ENCODE measurements around the gene PRR20G. TPM values are rescaled to one million over a fixed set of nuclear protein-coding genes. Genes with fewer than 3 reads are reported as not detected.

Gene PRR20G
- total RNA-seq, 1 donor from 2014 or later, result not detected

DNA sequence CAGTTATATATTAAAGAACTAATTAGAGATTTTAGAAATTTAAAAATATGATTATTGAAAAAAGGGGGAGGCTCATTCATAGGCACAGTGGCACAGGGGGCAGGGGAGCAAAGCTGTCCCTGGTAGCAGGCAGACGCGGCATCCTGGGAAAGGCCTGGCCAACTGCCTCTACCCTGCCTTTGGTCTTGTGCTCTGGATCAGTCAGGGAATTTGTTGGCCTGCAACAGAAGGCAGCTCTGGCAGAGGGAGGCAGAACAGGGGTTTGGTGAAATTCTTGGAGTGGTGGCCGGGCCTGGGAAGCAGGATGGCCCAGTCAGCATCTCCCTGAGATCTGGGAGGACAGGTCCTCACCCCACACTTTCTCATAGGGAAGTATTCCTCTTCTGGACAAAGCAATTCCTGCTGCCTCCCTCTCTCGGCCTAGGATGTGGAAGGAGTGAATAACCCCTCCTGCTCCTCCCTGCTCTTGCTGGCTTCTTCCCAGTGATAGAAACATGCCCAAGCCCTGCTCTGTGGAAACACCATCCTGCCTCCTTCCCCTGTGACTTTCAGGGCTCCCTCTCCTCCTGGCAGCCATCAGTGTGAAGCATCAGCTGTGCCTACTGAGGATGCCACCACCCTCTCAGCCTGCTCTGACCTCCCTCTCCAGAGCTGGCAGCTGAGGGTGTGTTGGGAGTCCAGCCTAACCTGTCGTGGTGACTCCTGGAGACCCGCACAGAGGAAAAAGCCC, 26.9 kb downstream of the PRR20G start:
- no peaks in the 10 kb centered on the region for H3K27me3 ChIP-seq (ENCODE audit: insufficient read depth, low read length)

DNA sequence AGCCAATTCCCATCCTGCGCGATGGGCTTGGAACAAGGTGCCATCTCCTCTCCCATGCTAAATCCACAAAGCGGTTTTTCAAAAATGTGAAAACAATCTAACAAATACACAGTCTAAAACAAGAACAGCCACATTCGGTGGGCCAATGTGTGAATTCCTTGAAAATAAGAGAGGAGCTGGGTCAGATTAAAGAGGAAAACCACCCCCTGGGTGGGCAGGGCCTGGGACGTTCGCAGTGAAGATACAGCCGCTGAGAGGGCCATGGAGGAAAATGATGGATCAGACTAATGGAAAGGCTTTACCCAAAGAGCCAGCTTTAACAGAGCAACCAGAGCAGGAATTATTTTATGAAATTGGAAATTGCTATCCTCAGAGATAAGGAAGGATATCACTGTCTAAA, 27.4 kb downstream of the PRR20G start:
- no peak overlapping the region for H3K4me3 ChIP-seq (ENCODE audit: insufficient read depth, low read depth, low read length)
- H2AFZ ChIP-seq (ENCODE audit: low read depth, low read length), result no peak overlapping the region
- H3K4me1 ChIP-seq (ENCODE audit: insufficient read depth, low read length), result no peaks in the 10 kb centered on the region
- no peak overlapping the region for H3K9ac ChIP-seq (ENCODE audit: low read length)
- no peak overlapping the region for H3K27ac ChIP-seq (ENCODE audit: low read depth, low read length)
- FAIRE-seq (no peak), DNase-seq (ENCODE audit: low read depth) (no peak)
- H3K4me3 Mint-ChIP-seq (ENCODE audit: unreplicated experiment), result no peak overlapping the region
- no peak overlapping the region for H3K4me2 ChIP-seq (ENCODE audit: low read length)
- no peaks in the 10 kb centered on the region for H3K27me3 ChIP-seq (ENCODE audit: insufficient read depth, low read length)
- H3K36me3 Mint-ChIP-seq (ENCODE audit: low read depth, unreplicated experiment), result no peaks in the 10 kb centered on the region
- no peaks in the 10 kb centered on the region for H3K79me2 ChIP-seq (ENCODE audit: insufficient read depth, low read length)
- H3K9me3 ChIP-seq (ENCODE audit: insufficient read depth, low read depth, low read length), result no peaks in the 10 kb centered on the region
- peaks cover 59% of the 10 kb centered on the region for H3K27me3 Mint-ChIP-seq (ENCODE audit: low read depth, unreplicated experiment)
- no peaks in the 10 kb centered on the region for H4K20me1 ChIP-seq (ENCODE audit: insufficient read depth, low read length)
- H3K36me3 ChIP-seq (ENCODE audit: insufficient read depth, low read length), result no peaks in the 10 kb centered on the region
- H3K27ac Mint-ChIP-seq (ENCODE audit: unreplicated experiment), result no peak overlapping the region
- peaks cover 4% of the 10 kb centered on the region for H3K9me3 Mint-ChIP-seq (ENCODE audit: unreplicated experiment)
- H3K4me1 Mint-ChIP-seq (ENCODE audit: low read depth, unreplicated experiment), result peaks cover 2% of the 10 kb centered on the region
- TF ChIP-seq CTCF (IDR thresholded peaks at IDR 0.05; ENCODE audit: insufficient read depth, low read depth, low read length) (no peak), EZH2 (IDR thresholded peaks at IDR 0.05; ENCODE audit: insufficient read depth, low read length) (no peak)

More for the DNA sequence above, 26.9 kb downstream of the PRR20G start:
- DNase-seq (ENCODE audit: low read depth) (no peak), FAIRE-seq (no peak)
- TF ChIP-seq EZH2 (IDR thresholded peaks at IDR 0.05; ENCODE audit: insufficient read depth, low read length) (no peak), CTCF (IDR thresholded peaks at IDR 0.05; ENCODE audit: insufficient read depth, low read depth, low read length) (no peak)
- no peaks in the 10 kb centered on the region for H3K79me2 ChIP-seq (ENCODE audit: insufficient read depth, low read length)
- peaks cover 4% of the 10 kb centered on the region for H3K9me3 Mint-ChIP-seq (ENCODE audit: unreplicated experiment)
- no peaks in the 10 kb centered on the region for H3K36me3 ChIP-seq (ENCODE audit: insufficient read depth, low read length)
- H2AFZ ChIP-seq (ENCODE audit: low read depth, low read length), result no peak overlapping the region
- no peaks in the 10 kb centered on the region for H3K4me1 ChIP-seq (ENCODE audit: insufficient read depth, low read length)
- H3K36me3 Mint-ChIP-seq (ENCODE audit: low read depth, unreplicated experiment), result no peaks in the 10 kb centered on the region
- no peak overlapping the region for H3K4me2 ChIP-seq (ENCODE audit: low read length)
- H3K4me3 ChIP-seq (ENCODE audit: insufficient read depth, low read depth, low read length), result no peak overlapping the region
- H3K27ac Mint-ChIP-seq (ENCODE audit: unreplicated experiment), result no peak overlapping the region
- H3K27me3 Mint-ChIP-seq (ENCODE audit: low read depth, unreplicated experiment), result peaks cover 60% of the 10 kb centered on the region
- no peak overlapping the region for H3K9ac ChIP-seq (ENCODE audit: low read length)
- no peaks in the 10 kb centered on the region for H4K20me1 ChIP-seq (ENCODE audit: insufficient read depth, low read length)
- H3K4me1 Mint-ChIP-seq (ENCODE audit: low read depth, unreplicated experiment), result peaks cover 2% of the 10 kb centered on the region
- H3K4me3 Mint-ChIP-seq (ENCODE audit: unreplicated experiment), result no peak overlapping the region
- no peak overlapping the region for H3K27ac ChIP-seq (ENCODE audit: low read depth, low read length)
- no peaks in the 10 kb centered on the region for H3K9me3 ChIP-seq (ENCODE audit: insufficient read depth, low read depth, low read length)

- H3K9ac ChIP-seq (ENCODE audit: low read length), result no peak overlapping the region
- no peak overlapping the region for H3K4me3 ChIP-seq (ENCODE audit: insufficient read depth, low read depth, low read length)
- no peak for DNase-seq (ENCODE audit: low read depth)
- TF ChIP-seq EZH2 (IDR thresholded peaks at IDR 0.05; ENCODE audit: insufficient read depth, low read length), result no peak
- no peak for TF ChIP-seq CTCF (IDR thresholded peaks at IDR 0.05; ENCODE audit: insufficient read depth, low read depth, low read length)
- no peaks in the 10 kb centered on the region for H3K79me2 ChIP-seq (ENCODE audit: insufficient read depth, low read length)
- Mint-ChIP-seq H3K9me3 (ENCODE audit: unreplicated experiment) (peaks cover 4% of the 10 kb centered on the region), H3K36me3 (ENCODE audit: low read depth, unreplicated experiment) (no peaks in the 10 kb centered on the region), H3K27me3 (ENCODE audit: low read depth, unreplicated experiment) (peaks cover 57% of the 10 kb centered on the region), H3K27ac (ENCODE audit: unreplicated experiment) (no peak overlapping the region), H3K4me3 (ENCODE audit: unreplicated experiment) (no peak overlapping the region), H3K4me1 (ENCODE audit: low read depth, unreplicated experiment) (peaks cover 2% of the 10 kb centered on the region)
- no peak overlapping the region for H2AFZ ChIP-seq (ENCODE audit: low read depth, low read length)
- no peak for FAIRE-seq
- H3K27me3 ChIP-seq (ENCODE audit: insufficient read depth, low read length), result no peaks in the 10 kb centered on the region
- H3K9me3 ChIP-seq (ENCODE audit: insufficient read depth, low read depth, low read length), result no peaks in the 10 kb centered on the region
- H3K4me2 ChIP-seq (ENCODE audit: low read length), result no peak overlapping the region
- H3K4me1 ChIP-seq (ENCODE audit: insufficient read depth, low read length), result no peaks in the 10 kb centered on the region
- H3K36me3 ChIP-seq (ENCODE audit: insufficient read depth, low read length), result no peaks in the 10 kb centered on the region
- H3K27ac ChIP-seq (ENCODE audit: low read depth, low read length), result no peak overlapping the region
- no peaks in the 10 kb centered on the region for H4K20me1 ChIP-seq (ENCODE audit: insufficient read depth, low read length)
Observed at GRCh38 chr3:127259882-127260281, 28.0 kb downstream of the PRR20G start.

All from astrocyte (in vitro differentiated cells and primary cell).